HG03378 (cell line): ENCODE measurements around the gene TBC1D19.
"Not testable (repeated sequence)": the region's sequence is repeated elsewhere in the genome, so short reads cannot be mapped to it uniquely, and the experiment has no call there.

ENCODE experiments used
- ATAC-seq: cut with Tn5 transposase; IDR thresholded peaks from one replicate; pipeline ENCODE4 v1.9.1; 2021; ENCODE audit warnings: mild to moderate bottlenecking, moderate library complexity; ENCODE audit not compliant: unreplicated experiment

The TBC1D19 gene

GRCh38 chr4:26596843-26597242 is 13.0 kb downstream of the TBC1D19 start:
- ATAC-seq, result no peak

GRCh38 chr4:26601204-26601603 is 17.3 kb downstream of the TBC1D19 start:
- ATAC-seq, result no peak

GRCh38 chr4:26607776-26608175 is 23.9 kb downstream of the TBC1D19 start:
- ATAC-seq, result no peak

- no peak for ATAC-seq
Observed at GRCh38 chr4:26609391-26609790, 25.5 kb downstream of the TBC1D19 start.

DNA sequence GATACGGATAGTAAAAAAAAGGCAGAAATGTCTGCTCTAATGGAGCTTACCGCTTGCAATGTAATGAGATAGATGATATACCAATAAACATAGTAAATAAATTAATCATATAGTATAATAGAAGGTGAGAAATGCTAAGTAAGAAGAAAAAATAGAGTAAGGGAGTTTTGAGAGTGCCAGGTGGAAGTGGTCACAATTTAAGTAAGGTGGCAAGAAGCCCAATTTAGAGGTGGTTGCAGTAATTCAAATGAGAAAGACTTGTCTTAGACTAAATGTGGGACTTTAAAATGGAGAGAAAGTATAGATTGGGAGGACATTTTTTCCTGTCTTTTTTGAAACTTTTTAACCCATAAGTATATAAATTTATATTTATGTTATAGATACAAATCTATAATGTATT is 26.0 kb downstream of the TBC1D19 start:
- no peak for ATAC-seq

DNA sequence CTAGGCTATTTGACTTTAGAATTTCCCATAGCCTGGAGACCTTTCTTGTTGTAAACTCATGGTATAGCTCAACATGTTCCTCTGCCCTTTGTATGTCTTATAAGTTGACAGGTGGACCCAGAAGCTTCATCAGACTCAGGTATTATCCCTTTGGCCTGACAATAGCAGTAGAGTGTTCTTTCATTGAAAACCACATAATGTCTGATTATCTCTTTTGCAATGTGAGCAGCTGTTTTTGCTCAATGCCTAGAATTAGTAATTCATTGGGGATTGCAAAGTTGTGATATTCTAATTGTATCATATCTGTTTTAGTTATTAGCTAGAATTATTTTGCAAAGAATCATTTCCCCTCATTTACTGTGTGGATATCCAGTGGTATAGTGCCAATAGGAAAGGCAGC is 27.5 kb downstream of the TBC1D19 start:
- ATAC-seq, result no peak

- no peak for ATAC-seq
Observed at GRCh38 chr4:26611885-26612284, 28.0 kb downstream of the TBC1D19 start.

DNA sequence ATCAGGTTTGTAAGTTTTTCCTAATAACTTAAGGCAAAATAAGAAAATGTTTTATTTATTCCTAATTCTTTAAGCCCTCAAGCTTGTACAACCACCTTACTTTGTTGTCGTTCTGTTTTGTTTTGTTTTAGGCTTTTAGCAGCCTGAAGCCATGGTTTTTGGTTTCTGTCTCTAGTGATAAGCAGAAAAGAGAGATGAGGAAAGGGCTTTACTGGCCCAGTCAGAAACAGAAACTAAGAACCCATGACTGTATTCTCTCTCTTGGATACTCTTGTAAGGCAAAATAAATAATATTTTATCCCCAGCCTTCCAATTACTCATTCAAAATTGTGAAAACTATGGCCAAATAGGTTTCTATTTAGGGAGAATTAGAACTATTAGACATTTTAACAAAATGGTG is 29.4 kb downstream of the TBC1D19 start:
- no peak for ATAC-seq

GRCh38 chr4:26613735-26614134 is 29.9 kb downstream of the TBC1D19 start:
- no peak for ATAC-seq

DNA sequence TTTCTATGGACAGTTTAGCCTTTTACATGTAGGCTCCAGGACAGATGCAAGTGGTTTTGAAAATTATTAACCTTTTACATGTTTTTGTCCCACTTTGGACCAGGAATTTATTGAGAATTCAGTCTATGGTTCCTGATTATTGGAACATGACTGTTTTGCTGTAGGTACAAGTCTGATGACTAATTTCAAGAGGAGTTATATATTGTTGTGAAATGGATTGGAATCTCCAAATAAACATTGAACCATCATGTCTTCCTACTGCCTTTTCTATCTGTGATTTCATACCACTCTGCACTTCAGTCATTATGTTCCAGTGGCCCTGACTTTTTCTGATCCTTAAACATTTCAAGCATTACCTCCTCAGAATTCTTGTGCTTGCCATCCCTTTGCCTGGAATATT is 35.9 kb downstream of the TBC1D19 start:
- ATAC-seq, result no peak

DNA sequence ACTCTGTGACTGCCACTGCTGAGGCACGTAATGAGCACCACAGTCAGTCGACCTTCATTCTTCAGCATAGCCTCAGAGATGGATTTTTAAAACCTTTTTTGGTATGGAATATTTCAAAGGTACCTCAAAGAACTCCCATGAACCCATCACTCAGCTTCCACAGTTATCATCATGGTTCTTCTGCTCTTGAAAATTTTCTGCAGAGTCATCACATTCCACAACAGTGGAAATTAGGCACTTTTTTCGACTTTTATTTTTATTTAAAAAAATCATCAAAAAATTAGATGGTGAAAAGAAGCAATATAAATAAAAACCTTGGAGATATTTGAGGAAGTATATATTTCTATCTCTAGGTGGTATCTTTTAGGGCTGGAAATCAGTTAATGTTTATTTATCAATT is 37.5 kb downstream of the TBC1D19 start:
- ATAC-seq, result no peak

GRCh38 chr4:26622913-26623312 is 39.0 kb downstream of the TBC1D19 start:
- ATAC-seq, result no peak

- not testable (repeated sequence) for ATAC-seq
Observed at GRCh38 chr4:26626658-26627057, 42.8 kb downstream of the TBC1D19 start.

DNA sequence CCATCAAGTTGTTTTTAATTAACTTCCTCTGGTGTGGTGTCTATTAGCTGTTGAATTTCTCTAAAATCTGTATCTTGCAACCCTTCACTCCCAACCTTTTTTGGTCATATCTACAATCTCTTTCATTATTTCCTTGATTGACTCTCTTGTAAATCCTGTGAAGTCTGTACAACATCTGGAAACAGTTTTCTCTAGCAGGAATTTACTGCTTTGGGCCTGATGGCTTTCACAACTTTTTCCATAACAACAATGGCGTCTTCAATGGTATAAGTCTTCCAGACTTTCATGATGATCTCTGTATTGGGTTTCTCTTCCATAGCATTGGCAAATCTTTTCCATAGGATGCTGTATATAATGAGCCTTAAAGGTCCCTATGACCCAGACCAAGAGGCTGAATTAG is 49.0 kb downstream of the TBC1D19 start:
- ATAC-seq, result no peak

DNA sequence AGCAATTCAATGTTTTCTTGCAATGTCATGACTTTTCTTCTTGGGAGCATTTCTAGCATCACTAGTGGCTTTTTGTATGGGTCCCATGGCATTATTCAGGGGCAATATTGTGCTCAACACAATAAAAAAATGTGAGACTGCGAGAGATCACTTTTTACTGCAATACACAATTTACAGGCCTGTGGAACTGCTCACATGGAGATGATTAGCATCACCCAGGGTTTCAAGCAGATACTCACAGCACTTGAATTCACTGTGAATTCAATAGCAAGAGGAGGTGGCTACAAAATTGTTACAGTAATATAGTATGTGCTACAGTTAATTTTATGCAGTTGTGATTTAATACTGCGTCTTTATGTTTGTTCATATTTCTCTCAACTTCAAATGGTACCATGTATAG is 50.4 kb downstream of the TBC1D19 start:
- no peak for ATAC-seq

GRCh38 chr4:26636458-26636857 is 52.6 kb downstream of the TBC1D19 start:
- ATAC-seq, result no peak

- ATAC-seq, result not testable (repeated sequence)
Observed at GRCh38 chr4:26640639-26641038, 56.8 kb downstream of the TBC1D19 start.

GRCh38 chr4:26647523-26648224 is 63.8 kb downstream of the TBC1D19 start:
- ATAC-seq, result no peak

- ATAC-seq, result no peak
Observed at GRCh38 chr4:26648260-26648659, 64.4 kb downstream of the TBC1D19 start.

DNA sequence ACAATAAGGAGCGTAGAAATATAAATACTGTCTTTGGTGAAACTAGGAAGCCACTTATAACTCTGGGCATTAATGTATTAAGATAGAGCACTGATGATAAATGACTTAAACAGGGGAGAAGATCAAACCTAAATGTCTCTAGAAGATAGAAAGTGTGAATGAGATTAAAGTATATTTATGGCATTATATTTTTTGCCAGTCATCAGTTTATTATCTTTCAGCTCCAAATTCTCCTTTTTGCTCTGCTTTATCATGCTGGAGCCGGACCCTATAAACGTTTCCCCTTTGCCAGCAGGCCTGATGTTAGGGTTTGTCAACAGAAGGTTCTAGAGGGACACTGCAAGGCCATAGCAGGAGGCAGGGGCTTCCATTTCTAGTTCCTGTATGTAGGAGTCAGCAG is 76.4 kb downstream of the TBC1D19 start:
- ATAC-seq, result no peak

DNA sequence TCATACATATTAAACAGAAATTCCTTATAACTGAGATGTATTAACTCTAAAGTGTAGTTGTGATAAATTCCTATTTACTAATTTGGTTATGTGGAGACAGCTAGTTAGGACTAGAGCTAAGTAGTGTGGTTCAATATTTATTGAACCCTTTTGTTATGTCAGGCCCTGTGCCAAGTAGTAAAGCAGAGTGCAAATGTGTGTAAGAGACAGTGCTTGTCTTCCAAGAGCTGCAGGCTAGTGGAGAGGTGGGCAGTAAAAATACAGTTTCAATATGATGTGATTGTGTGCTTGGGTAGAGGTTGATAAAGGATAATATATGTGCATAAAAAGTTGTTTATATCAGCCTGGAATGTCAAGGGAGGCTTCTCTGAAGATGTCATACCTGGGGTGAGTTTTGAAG is 80.0 kb downstream of the TBC1D19 start:
- ATAC-seq, result no peak

DNA sequence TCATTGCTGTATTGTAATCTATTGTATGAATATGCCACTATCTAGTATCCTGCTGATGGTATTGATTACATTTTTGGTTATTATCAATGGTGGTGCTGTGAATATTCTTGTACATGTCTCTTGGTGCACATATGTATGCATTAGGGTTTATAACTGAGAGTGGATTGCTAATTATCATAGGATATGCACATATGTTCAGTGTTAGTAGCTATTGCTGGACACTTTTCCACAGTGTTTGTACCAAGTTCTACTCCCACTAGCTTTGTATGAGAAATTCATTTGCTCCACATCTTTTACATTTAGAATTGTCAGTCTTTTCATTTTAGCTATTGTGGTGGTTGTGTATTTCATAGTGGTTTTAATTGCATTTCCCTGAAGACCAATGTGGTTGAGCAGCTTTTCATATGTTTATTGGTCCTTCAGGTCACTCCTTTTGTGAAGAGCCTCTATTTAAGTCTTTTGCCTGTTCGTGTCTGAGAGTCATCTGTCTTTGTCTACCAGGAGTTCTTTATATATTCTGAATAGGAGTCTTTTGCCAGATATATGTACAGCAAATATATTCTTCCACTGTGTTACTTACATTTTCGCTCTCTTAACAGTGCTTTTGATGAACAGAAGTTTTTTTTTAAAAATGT is 87.1 kb downstream of the TBC1D19 start:
- ATAC-seq, result no peak
